Activated CD4-positive, alpha-beta T cell treated with anti-CD3 and anti-CD28 coated beads, Interleukin-2, amount 10 ng/mL, durations not matched to agents 7 days and 5 days (primary cell): ENCODE results near the gene RITA1. TPM values are rescaled to one million over a fixed set of nuclear protein-coding genes. Genes with fewer than 3 reads are reported as not detected.

Source experiments
- CTCF ChIA-PET: fragments of 350-600 bp; sonication (Branson Sonifier 250); formaldehyde crosslinking; loops from one replicate; lab custom pipeline; 2021; ENCODE audit warnings: antibody characterized with exemption; lab: Charles Lee
- POLR2A ChIA-PET: fragments of 350-600 bp; sonication (Branson Sonifier 250); formaldehyde crosslinking; loops from one replicate; lab custom pipeline; 2021; ENCODE audit warnings: antibody characterized with exemption; lab: Charles Lee
- DNase-seq: peaks from one replicate; pipeline ENCODE4 v3.0.0-alpha.2; 2020
- H3K27ac Mint-ChIP-seq: one replicate; pipeline ENCODE4 v1.8.0; 2021; ENCODE audit warnings: mild to moderate bottlenecking, moderate library complexity, mixed read lengths
- H3K27me3 Mint-ChIP-seq: one replicate; pipeline ENCODE4 v1.8.0; 2021; ENCODE audit warnings: mixed read lengths
- H3K36me3 Mint-ChIP-seq: one replicate; pipeline ENCODE4 v1.8.0; 2021; ENCODE audit warnings: low read depth, mixed read lengths
- H3K4me1 Mint-ChIP-seq: one replicate; pipeline ENCODE4 v1.8.0; 2021; ENCODE audit warnings: mixed read lengths
- H3K4me3 Mint-ChIP-seq: one replicate; pipeline ENCODE4 v1.8.0; 2021; ENCODE audit warnings: mild to moderate bottlenecking, moderate library complexity, mixed read lengths
- H3K9me3 Mint-ChIP-seq: one replicate; pipeline ENCODE4 v1.8.0; 2021; ENCODE audit warnings: mixed read lengths
- total RNA-seq, 2 experiments: library from RNA; stranded (reverse); gene quantifications; one replicate each; pipeline ENCODE4 v1.2.3, GENCODE V29; 2021

RITA1 gene
- total RNA-seq, 2 experiments from 2014 or later: 17.0 to 18.0 TPM

DNA sequence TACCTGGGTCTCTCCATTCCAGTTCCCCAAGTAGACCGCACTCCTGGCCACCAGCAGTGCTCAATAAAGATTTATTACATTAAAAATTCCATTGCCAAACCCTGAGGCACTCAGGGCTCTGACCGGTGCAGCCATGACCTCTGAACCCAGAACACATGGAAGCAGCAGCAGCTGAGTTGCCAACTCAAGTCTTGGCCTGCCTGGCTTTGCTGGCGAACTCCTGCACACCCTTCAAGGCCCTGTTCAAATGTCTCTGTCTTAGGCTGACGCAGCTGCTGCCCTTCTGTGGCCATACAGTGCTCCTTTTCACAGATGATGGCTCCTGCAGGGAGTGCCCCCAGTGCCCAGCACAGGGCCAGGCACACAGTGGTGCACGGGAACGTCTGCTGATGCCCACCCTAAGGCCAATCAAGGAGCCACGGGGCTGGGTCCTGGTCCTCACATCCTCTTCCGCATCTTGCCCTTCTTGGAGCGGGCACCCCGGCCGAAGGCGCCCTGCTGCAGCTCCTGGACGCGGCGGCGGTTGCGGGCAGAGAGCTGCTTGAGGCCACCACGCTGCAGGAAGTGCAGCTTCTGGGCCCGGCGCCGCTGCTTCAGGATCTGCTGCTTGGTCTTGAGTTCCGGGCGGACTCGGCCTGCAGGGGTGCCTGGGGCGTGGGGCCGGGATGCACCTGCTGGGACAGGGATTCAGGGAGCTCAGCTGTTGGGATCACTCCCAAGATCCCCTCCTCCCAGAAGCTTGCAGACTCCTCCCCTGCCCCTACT is 26.9 kb upstream of the RITA1 start:
- no peak overlapping the region for H3K27ac Mint-ChIP-seq
- peaks cover 16% of the 10 kb centered on the region for H3K4me1 Mint-ChIP-seq
- no peak overlapping the region for H3K4me3 Mint-ChIP-seq
- H3K9me3 Mint-ChIP-seq: no peaks in the 10 kb centered on the region
- H3K36me3 Mint-ChIP-seq: peaks cover 38% of the 10 kb centered on the region
- peaks cover 8% of the 10 kb centered on the region for H3K27me3 Mint-ChIP-seq
- no peak for DNase-seq
- ChIA-PET CTCF (interaction anchor here (0.6 to 1.6 kb wide), 4 partner anchors 9 to 110 kb away, joined by 3 to 4 read pairs (median 4); no protein-coding TSS in a partner anchor), POLR2A (no interaction called here)

- no peak for DNase-seq
- ChIA-PET POLR2A (no interaction called here), CTCF (interaction anchor here (1.1 to 1.2 kb wide), 2 partner anchors 17 to 48 kb away, joined by 3 to 5 read pairs; no protein-coding TSS in a partner anchor)
- peaks cover 11% of the 10 kb centered on the region for H3K4me1 Mint-ChIP-seq
- peaks cover 38% of the 10 kb centered on the region for H3K36me3 Mint-ChIP-seq
- H3K27me3 Mint-ChIP-seq: peaks cover 3% of the 10 kb centered on the region
- H3K27ac Mint-ChIP-seq: no peak overlapping the region
- no peak overlapping the region for H3K4me3 Mint-ChIP-seq
- no peaks in the 10 kb centered on the region for H3K9me3 Mint-ChIP-seq
Observed at GRCh38 chr12:113159937-113160336, 25.6 kb upstream of the RITA1 start.

DNA sequence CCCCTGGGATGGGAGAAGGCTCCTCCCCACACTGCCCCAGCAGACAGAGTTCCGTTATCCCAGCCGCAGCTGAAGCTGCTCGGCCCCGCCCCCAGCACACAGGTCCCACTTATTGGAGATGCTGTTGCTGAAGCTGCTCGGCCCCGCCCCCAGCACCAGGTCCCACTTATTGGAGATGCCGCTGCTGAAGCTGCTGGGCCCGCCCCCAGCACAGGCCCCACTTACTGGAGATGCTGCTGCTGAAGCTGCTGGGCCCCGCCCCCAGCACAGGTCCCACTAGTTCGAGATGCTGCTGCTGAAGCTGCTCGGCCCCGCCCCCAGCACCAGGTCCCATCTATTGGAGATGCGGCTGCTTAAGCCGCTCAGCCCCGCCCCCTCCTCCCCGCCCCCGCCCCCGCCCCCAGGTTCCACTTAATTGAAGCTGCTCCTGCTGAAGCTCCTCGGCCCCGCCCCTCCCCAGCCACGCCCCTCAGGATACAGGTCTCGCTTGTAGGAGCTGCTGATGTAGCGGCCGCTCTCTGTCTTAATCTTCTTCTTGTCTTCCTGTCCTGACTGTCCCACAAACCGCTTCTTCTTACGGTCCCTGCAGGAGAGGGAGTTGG is 24.0 kb upstream of the RITA1 start:
- Mint-ChIP-seq H3K27me3 (peaks cover under 1% of the 10 kb centered on the region), H3K36me3 (peaks cover 42% of the 10 kb centered on the region), H3K9me3 (no peaks in the 10 kb centered on the region), H3K4me3 (no peak overlapping the region), H3K4me1 (peaks cover under 1% of the 10 kb centered on the region), H3K27ac (peak overlapping the region; percentile 50)
- no peak for DNase-seq
- ChIA-PET POLR2A (interaction anchor here (0.6 kb wide), 1 partner anchor 8 kb away, joined by 6 read pairs; no protein-coding TSS in a partner anchor), CTCF (interaction anchor here (0.6 to 1.6 kb wide), 3 partner anchors 12 to 141 kb away, joined by 4 to 7 read pairs (median 4); no protein-coding TSS in a partner anchor)

DNA sequence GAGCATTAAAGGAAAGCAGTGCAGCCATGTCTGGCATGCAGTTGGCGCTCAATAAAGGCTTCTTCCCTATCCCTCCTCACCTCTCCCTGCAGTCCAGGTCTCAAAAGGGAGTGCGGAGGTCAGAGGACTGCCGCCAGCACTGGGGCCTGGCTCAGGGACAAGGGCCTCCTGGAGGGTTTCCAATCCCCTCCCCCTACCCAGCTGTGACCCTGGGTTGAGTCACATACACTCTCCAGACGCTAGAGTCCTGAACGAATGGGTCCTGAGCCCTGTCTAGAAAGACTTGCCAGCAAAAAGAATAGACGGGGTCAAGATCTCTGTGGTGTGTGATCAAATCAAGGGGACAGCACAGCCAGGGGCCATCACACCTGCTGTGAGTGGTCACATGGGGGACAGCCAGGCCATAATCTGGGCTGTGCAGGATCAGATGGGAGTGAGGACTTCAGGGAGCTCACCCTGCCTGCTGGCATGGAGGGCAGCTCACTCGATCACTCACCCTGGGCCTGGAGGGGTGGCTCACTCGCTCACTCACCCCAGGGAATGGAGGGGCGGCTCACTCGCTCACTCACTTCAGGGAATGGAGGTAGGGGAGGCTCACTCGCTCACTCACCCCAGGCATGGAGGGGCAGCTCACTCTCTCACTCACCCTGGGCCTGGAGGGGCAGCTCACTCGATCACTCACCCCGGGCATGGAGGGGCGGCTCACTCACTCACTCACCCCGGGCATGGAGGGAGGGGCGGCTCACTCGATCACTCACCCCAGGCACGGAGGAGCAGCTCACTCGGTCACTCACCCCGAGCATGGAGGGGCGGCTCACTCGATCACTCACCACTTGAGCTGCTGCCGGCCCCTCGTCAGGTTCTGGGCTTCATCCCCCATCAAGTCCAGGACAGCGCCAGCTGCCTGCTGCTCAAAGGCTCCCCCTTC is 23.2 kb upstream of the RITA1 start:
- Mint-ChIP-seq H3K27me3 (no peaks in the 10 kb centered on the region), H3K36me3 (peaks cover 41% of the 10 kb centered on the region), H3K9me3 (no peaks in the 10 kb centered on the region), H3K4me1 (no peaks in the 10 kb centered on the region), H3K4me3 (no peak overlapping the region), H3K27ac (no peak overlapping the region)
- CTCF ChIA-PET: interaction anchor here (0.7 to 1.7 kb wide), 3 partner anchors 9 to 12 kb away, joined by 4 to 7 read pairs (median 4); no protein-coding TSS in a partner anchor
- POLR2A ChIA-PET: interaction anchor here (0.6 kb wide), 1 partner anchor 9 kb away, joined by 6 read pairs; no protein-coding TSS in a partner anchor
- no peak for DNase-seq

- POLR2A ChIA-PET: no interaction called here
- Mint-ChIP-seq H3K36me3 (peaks cover 38% of the 10 kb centered on the region), H3K4me3 (no peak overlapping the region), H3K4me1 (no peaks in the 10 kb centered on the region), H3K27ac (no peak overlapping the region), H3K27me3 (no peaks in the 10 kb centered on the region), H3K9me3 (no peaks in the 10 kb centered on the region)
- DNase-seq: no peak
- CTCF ChIA-PET: interaction anchor here (0.7 to 1.7 kb wide), 2 partner anchors 8 to 10 kb away, joined by 4 read pairs; no protein-coding TSS in a partner anchor
Observed at GRCh38 chr12:113163030-113163360, 22.5 kb upstream of the RITA1 start.

- CTCF ChIA-PET: no interaction called here
- Mint-ChIP-seq H3K9me3 (no peaks in the 10 kb centered on the region), H3K27ac (no peak overlapping the region), H3K4me1 (no peaks in the 10 kb centered on the region), H3K36me3 (peaks cover 35% of the 10 kb centered on the region), H3K4me3 (no peak overlapping the region), H3K27me3 (no peaks in the 10 kb centered on the region)
- DNase-seq: no peak
- POLR2A ChIA-PET: no interaction called here
Observed at GRCh38 chr12:113164014-113164413, 21.5 kb upstream of the RITA1 start.

DNA sequence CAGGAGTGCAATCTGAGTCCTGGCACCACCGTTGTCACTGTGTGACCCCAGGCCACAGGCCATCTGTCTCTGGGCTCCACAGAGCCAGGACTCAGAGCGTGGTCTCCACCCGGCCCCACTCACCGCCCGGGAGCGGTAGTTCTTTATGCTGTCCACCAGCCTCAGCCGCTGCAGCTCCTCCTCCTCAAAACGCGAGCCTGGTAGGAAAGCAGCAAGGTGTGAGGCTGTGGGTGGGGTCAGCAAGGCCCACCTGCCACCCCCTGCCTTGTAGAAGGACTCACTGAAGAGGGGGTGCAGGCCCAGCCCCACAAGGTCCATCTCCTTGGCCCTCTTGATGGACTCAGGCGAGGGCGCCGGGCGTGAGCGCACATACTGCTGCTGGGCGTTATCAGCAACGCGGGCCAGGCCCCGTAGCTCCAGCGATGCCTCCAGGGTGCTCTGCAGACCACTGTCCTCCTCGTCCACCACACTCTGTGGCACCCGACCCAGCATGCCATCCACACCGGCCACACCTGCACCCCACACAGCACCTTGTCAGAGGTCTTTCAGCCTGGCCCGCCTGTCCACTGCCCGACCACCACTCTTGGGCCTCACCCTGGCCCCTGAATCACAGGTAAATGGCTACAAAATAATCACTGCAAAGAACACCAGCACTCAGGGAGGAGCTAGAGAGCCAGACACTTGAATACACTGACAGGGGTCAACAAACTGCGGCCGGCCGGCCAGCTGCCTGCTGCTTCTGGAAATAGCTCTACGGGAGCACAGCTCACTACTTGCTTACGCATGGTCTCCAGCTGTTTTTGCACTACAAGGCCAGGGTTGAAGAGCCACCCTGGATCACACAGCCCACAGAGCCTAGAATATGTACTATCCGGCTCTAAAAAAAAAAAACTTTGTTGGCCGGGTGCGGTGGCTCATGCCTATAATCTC is 19.7 kb upstream of the RITA1 start:
- Mint-ChIP-seq H3K27ac (no peak overlapping the region), H3K4me3 (no peak overlapping the region), H3K27me3 (no peaks in the 10 kb centered on the region), H3K9me3 (no peaks in the 10 kb centered on the region), H3K36me3 (peaks cover 32% of the 10 kb centered on the region), H3K4me1 (no peaks in the 10 kb centered on the region)
- ChIA-PET POLR2A (no interaction called here), CTCF (interaction anchor here (0.9 to 1.3 kb wide), 3 partner anchors 9 to 117 kb away, joined by 3 to 4 read pairs (median 3); no protein-coding TSS in a partner anchor)
- DNase-seq: no peak

DNA sequence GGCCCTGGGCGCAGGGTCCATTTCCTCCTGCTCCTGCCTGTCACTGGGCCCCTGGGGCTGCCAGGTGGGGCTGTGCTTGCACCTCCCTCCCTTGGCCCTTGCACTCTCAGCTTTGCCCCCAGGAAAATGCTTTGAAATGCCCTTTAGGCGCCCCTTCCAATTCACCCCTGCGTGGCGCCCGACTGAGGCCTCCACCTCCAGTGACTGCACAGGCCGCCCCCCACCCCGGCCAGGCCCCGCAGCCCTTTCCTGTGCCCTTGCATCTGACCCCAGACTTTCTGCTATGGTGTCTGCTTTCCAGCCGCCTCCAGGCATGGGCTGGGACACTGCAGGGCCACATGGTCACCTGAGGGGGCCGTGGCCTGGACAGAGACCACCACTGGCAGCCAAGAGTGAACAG is 17.7 kb upstream of the RITA1 start:
- Mint-ChIP-seq H3K4me3 (no peak overlapping the region), H3K36me3 (peaks cover 41% of the 10 kb centered on the region), H3K4me1 (no peaks in the 10 kb centered on the region), H3K27ac (no peak overlapping the region), H3K27me3 (no peaks in the 10 kb centered on the region), H3K9me3 (no peaks in the 10 kb centered on the region)
- CTCF ChIA-PET: interaction anchor here (1.0 kb wide), 1 partner anchor 10 kb away, joined by 4 read pairs; no protein-coding TSS in a partner anchor
- DNase-seq: no peak
- POLR2A ChIA-PET: interaction anchor here (0.6 kb wide), 1 partner anchor 22 kb away, joined by 4 read pairs; no protein-coding TSS in a partner anchor

GRCh38 chr12:113169697-113170096 is 15.8 kb upstream of the RITA1 start:
- H3K36me3 Mint-ChIP-seq: peaks cover 43% of the 10 kb centered on the region
- no peaks in the 10 kb centered on the region for H3K27me3 Mint-ChIP-seq
- no peak overlapping the region for H3K27ac Mint-ChIP-seq
- POLR2A ChIA-PET: no interaction called here
- peaks cover 2% of the 10 kb centered on the region for H3K4me1 Mint-ChIP-seq
- no peaks in the 10 kb centered on the region for H3K9me3 Mint-ChIP-seq
- CTCF ChIA-PET: no interaction called here
- H3K4me3 Mint-ChIP-seq: no peak overlapping the region
- no peak for DNase-seq

DNA sequence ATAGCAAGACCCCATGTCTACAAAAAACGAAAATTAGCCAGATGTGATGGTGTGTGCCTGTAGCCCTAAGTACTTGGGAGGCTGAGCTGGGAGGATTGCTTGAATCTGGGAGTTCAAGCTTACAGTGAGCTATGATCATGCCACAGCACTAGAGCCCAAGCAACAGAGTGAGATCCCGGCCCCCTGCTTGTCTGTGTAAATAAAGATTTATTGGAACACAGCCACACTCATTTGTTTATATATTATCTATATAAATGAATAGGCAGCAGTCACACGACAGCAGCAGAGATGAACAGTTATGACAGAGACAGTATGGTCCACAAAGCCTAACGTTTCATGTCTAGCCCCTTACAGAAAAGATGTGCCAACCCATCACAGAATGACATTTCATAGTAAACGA is 15.1 kb upstream of the RITA1 start:
- Mint-ChIP-seq H3K4me3 (no peak overlapping the region), H3K36me3 (peaks cover 44% of the 10 kb centered on the region), H3K27me3 (no peaks in the 10 kb centered on the region), H3K27ac (no peak overlapping the region), H3K9me3 (no peaks in the 10 kb centered on the region), H3K4me1 (peaks cover 2% of the 10 kb centered on the region)
- POLR2A ChIA-PET: no interaction called here
- CTCF ChIA-PET: interaction anchor here (0.8 to 1.0 kb wide), 2 partner anchors 8 to 100 kb away, joined by 4 read pairs; no protein-coding TSS in a partner anchor
- DNase-seq: no peak

DNA sequence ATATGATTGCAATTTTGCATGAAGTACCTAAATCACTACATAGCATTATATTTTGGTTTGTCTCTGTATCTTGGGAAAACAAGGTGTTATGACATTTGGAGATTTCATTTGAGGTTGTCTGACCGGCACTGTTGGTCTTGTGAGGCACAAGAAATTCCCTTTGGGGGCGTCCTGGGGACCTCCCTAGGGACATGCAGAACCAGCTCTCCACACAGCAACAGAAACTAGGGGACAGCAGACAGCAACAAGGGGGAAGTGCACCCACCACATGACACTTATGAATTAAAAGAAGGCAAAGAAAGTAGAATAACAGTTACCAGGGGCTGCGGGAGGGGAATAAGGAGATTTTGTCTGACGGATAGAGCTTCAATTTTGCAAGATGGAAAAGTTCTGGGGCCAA is 14.6 kb upstream of the RITA1 start:
- ChIA-PET CTCF (interaction anchor here (0.7 to 1.0 kb wide), 3 partner anchors 8 to 101 kb away, joined by 3 to 4 read pairs (median 4); no protein-coding TSS in a partner anchor), POLR2A (no interaction called here)
- H3K27ac Mint-ChIP-seq: no peak overlapping the region
- H3K4me3 Mint-ChIP-seq: no peak overlapping the region
- DNase-seq: no peak
- peaks cover 2% of the 10 kb centered on the region for H3K4me1 Mint-ChIP-seq
- H3K27me3 Mint-ChIP-seq: no peaks in the 10 kb centered on the region
- no peaks in the 10 kb centered on the region for H3K9me3 Mint-ChIP-seq
- peaks cover 45% of the 10 kb centered on the region for H3K36me3 Mint-ChIP-seq
